Thyroid gland (tissue), 4 donors: ENCODE measurements around the gene ZDHHC18.

Experiments used
- POLR2A ChIP-seq, 2 donors: fragments of 450-650 bp; IDR thresholded peaks; one replicate each; pipeline ENCODE4 v1.6.1; 2017; ENCODE audit warnings: antibody characterized with exemption in 2 of 2, mild to moderate bottlenecking in 2 of 2, moderate library complexity in 1 of 2
- TF ChIP-seq, protein P1 (sequence below), 6 experiments: fragments of 200-600 bp in 3 of 6; fragments of 450-650 bp in 3 of 6; sonication (generic) in 3 of 6; IDR thresholded peaks; one replicate each; pipeline ENCODE4 v1.5.1; 2016 to 2019; ENCODE audit warnings: antibody characterized with exemption in 6 of 6, mild to moderate bottlenecking in 2 of 6, inconsistent platforms in 1 of 6, moderate library complexity in 1 of 6

DNA sequence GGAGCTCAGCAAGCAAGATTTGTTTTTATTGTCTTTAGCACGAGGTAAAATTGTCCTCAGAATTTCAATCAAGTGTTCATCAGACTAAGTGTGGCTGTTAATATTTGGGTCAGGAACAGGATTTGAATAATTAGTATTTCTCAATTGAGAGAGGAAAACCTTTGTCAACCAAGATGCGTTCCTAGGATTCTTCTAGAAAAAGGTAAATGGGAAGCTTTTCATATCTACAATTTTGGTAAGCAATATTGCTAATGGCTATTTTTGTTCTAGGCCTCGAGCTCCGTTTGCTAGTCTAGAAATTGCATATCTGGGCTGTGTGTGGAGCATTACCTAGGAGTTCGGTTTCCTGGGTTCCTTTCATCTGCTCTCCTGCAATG, 42.9 kb upstream of the ZDHHC18 start:
- TF ChIP-seq, protein P1, sequence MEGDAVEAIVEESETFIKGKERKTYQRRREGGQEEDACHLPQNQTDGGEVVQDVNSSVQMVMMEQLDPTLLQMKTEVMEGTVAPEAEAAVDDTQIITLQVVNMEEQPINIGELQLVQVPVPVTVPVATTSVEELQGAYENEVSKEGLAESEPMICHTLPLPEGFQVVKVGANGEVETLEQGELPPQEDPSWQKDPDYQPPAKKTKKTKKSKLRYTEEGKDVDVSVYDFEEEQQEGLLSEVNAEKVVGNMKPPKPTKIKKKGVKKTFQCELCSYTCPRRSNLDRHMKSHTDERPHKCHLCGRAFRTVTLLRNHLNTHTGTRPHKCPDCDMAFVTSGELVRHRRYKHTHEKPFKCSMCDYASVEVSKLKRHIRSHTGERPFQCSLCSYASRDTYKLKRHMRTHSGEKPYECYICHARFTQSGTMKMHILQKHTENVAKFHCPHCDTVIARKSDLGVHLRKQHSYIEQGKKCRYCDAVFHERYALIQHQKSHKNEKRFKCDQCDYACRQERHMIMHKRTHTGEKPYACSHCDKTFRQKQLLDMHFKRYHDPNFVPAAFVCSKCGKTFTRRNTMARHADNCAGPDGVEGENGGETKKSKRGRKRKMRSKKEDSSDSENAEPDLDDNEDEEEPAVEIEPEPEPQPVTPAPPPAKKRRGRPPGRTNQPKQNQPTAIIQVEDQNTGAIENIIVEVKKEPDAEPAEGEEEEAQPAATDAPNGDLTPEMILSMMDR (IDR thresholded peaks at IDR 0.05) = no peak
- TF ChIP-seq POLR2A (IDR thresholded peaks at IDR 0.05) = no peak
